Astrocyte (in vitro differentiated cells and primary cell): ENCODE results near the gene TOLLIP. TPM values are rescaled to one million over a fixed set of nuclear protein-coding genes. Genes with fewer than 3 reads are reported as not detected.
A peak's percentile ranks its signal among the peaks of the same experiment; 100 is the strongest.

Source experiments
- DNase-seq: peaks from one replicate; pipeline ENCODE4 v3.0.0-alpha.2; 2010; ENCODE audit warnings: low read depth
- FAIRE-seq: peaks from 2 replicates; lab custom pipeline; 2011; peaks lifted over from hg19 to GRCh38; lab: Jason Lieb, UNC
- H2AFZ ChIP-seq: 2 replicates; pipeline ENCODE4 v1.6.0; 2012; ENCODE audit warnings: low read depth, low read length, inconsistent platforms
- H3K27ac ChIP-seq: 2 replicates; pipeline ENCODE4 v1.5.1; 2011; ENCODE audit warnings: low read depth, low read length, inconsistent platforms
- H3K27me3 ChIP-seq: 2 replicates; pipeline ENCODE4 v1.6.0; 2011; ENCODE audit warnings: low read length, inconsistent platforms; ENCODE audit not compliant: insufficient read depth
- H3K36me3 ChIP-seq: 2 replicates; pipeline ENCODE4 v1.5.1; 2011; ENCODE audit warnings: low read length, inconsistent platforms; ENCODE audit not compliant: insufficient read depth
- H3K4me1 ChIP-seq: 2 replicates; pipeline ENCODE4 v1.5.1; 2011; ENCODE audit warnings: low read length, inconsistent platforms; ENCODE audit not compliant: insufficient read depth
- H3K4me2 ChIP-seq: 2 replicates; pipeline ENCODE4 v1.6.0; 2012; ENCODE audit warnings: low read length, inconsistent platforms
- H3K4me3 ChIP-seq: 2 replicates; pipeline ENCODE4 v1.5.1; 2011; ENCODE audit warnings: low read depth, mild to moderate bottlenecking, low read length, inconsistent platforms; ENCODE audit not compliant: insufficient read depth
- H3K79me2 ChIP-seq: 2 replicates; pipeline ENCODE4 v1.6.0; 2012; ENCODE audit warnings: mild to moderate bottlenecking, low read length, inconsistent platforms; ENCODE audit not compliant: insufficient read depth
- H3K9ac ChIP-seq: 2 replicates; pipeline ENCODE4 v1.6.0; 2012; ENCODE audit warnings: mild to moderate bottlenecking, low read length, inconsistent platforms
- H3K9me3 ChIP-seq: 2 replicates; pipeline ENCODE4 v1.5.1; 2012; ENCODE audit warnings: low read depth, mild to moderate bottlenecking, low read length, inconsistent platforms; ENCODE audit not compliant: insufficient read depth
- H4K20me1 ChIP-seq: 2 replicates; pipeline ENCODE4 v1.6.0; 2012; ENCODE audit warnings: low read length, inconsistent platforms; ENCODE audit not compliant: insufficient read depth
- H3K27ac Mint-ChIP-seq: one replicate; pipeline ENCODE4 v1.8.0; 2021; ENCODE audit warnings: mild to moderate bottlenecking, mixed read lengths; ENCODE audit not compliant: unreplicated experiment
- H3K27me3 Mint-ChIP-seq: one replicate; pipeline ENCODE4 v1.8.0; 2021; ENCODE audit warnings: low read depth, mixed read lengths; ENCODE audit not compliant: unreplicated experiment
- H3K36me3 Mint-ChIP-seq: one replicate; pipeline ENCODE4 v1.8.0; 2021; ENCODE audit warnings: low read depth, mixed read lengths; ENCODE audit not compliant: unreplicated experiment
- H3K4me1 Mint-ChIP-seq: one replicate; pipeline ENCODE4 v1.8.0; 2021; ENCODE audit warnings: low read depth, mixed read lengths; ENCODE audit not compliant: unreplicated experiment
- H3K4me3 Mint-ChIP-seq: one replicate; pipeline ENCODE4 v1.8.0; 2021; ENCODE audit warnings: mild to moderate bottlenecking, moderate library complexity, mixed read lengths; ENCODE audit not compliant: unreplicated experiment
- H3K9me3 Mint-ChIP-seq: one replicate; pipeline ENCODE4 v1.8.0; 2021; ENCODE audit warnings: mild to moderate bottlenecking, mixed read lengths; ENCODE audit not compliant: unreplicated experiment
- CTCF ChIP-seq: IDR thresholded peaks from 2 replicates; pipeline ENCODE4 v1.5.1; 2011; ENCODE audit warnings: low read depth, mild to moderate bottlenecking, inconsistent platforms, low read length, moderate library complexity; ENCODE audit not compliant: insufficient read depth
- EZH2 ChIP-seq: IDR thresholded peaks from 2 replicates; pipeline ENCODE4 v1.6.1; 2012; ENCODE audit warnings: mild to moderate bottlenecking, low read length, inconsistent platforms; ENCODE audit not compliant: insufficient read depth
- total RNA-seq: library from RNA; stranded (reverse); gene quantifications from 2 replicates; pipeline ENCODE4 v1.2.1, GENCODE V29; 2021

The TOLLIP gene
- total RNA-seq, 1 donor from 2014 or later = 46.4 TPM

DNA sequence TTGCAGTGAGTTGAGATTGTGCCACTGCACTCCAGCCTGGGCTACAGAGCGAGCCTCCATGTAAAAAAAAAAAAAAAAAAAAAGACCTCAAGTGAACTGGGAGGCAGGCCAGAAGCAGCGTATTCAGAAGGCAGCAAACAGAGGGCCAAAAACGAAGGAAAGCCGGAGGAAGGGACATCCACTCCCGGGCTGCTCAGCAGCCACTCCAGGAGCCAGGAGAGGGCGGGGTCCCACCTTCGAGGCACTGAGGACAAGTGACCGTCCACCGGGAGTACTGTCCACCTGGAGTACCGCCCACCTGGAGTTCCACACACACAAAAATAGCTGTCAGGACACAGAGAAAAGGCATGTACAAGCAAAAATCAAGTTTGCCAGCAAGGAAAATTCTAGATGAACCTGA is 5.5 kb downstream of the TOLLIP start:
- peaks cover 10% of the 10 kb centered on the region for H3K4me1 ChIP-seq
- peak overlapping the region; percentile 11 for H3K4me2 ChIP-seq
- no peaks in the 10 kb centered on the region for H3K9me3 Mint-ChIP-seq
- peak overlapping the region; percentile 6 for H3K4me3 Mint-ChIP-seq
- H3K4me3 ChIP-seq = no peak overlapping the region
- peak; percentile 32 for DNase-seq
- H4K20me1 ChIP-seq = peaks cover 95% of the 10 kb centered on the region
- H3K9me3 ChIP-seq = no peaks in the 10 kb centered on the region
- H3K27ac ChIP-seq = no peak overlapping the region
- TF ChIP-seq CTCF (no peak), EZH2 (no peak)
- peaks cover 97% of the 10 kb centered on the region for H3K79me2 ChIP-seq
- H3K27me3 Mint-ChIP-seq = no peaks in the 10 kb centered on the region
- no peaks in the 10 kb centered on the region for H3K36me3 ChIP-seq
- no peak for FAIRE-seq
- H3K9ac ChIP-seq = no peak overlapping the region
- H3K27me3 ChIP-seq = no peaks in the 10 kb centered on the region
- no peaks in the 10 kb centered on the region for H3K36me3 Mint-ChIP-seq
- peak overlapping the region; percentile 13 for H3K27ac Mint-ChIP-seq
- H3K4me1 Mint-ChIP-seq = peaks cover 9% of the 10 kb centered on the region
- no peak overlapping the region for H2AFZ ChIP-seq

- H4K20me1 ChIP-seq = peaks cover 96% of the 10 kb centered on the region
- H3K27ac Mint-ChIP-seq = no peak overlapping the region
- DNase-seq = no peak
Measured at GRCh38 chr11:1303126-1303821, 6.2 kb downstream of the TOLLIP start.

More at GRCh38 chr11:1303126-1303821, 6.2 kb downstream of the TOLLIP start:
- H3K4me3 Mint-ChIP-seq = no peak overlapping the region
- TF ChIP-seq EZH2 (no peak), CTCF (peak; percentile 37)
- no peaks in the 10 kb centered on the region for H3K9me3 Mint-ChIP-seq
- H3K27me3 Mint-ChIP-seq = no peaks in the 10 kb centered on the region
- FAIRE-seq = no peak
- no peaks in the 10 kb centered on the region for H3K36me3 Mint-ChIP-seq
- Histone ChIP-seq H2AFZ (no peak overlapping the region), H3K79me2 (peaks cover 97% of the 10 kb centered on the region), H3K27ac (no peak overlapping the region), H3K36me3 (no peaks in the 10 kb centered on the region), H3K4me1 (peaks cover 5% of the 10 kb centered on the region), H3K9me3 (no peaks in the 10 kb centered on the region), H3K9ac (peak overlapping the region; percentile 35), H3K27me3 (no peaks in the 10 kb centered on the region), H3K4me2 (peak overlapping the region; percentile 30), H3K4me3 (no peak overlapping the region)
- H3K4me1 Mint-ChIP-seq = peaks cover 13% of the 10 kb centered on the region
